Lower leg skin (tissue), 4 donors: ENCODE data around the gene SEC16A. TPM values are rescaled to one million over a fixed set of nuclear protein-coding genes. Genes with fewer than 3 reads are reported as not detected.
"Not testable (repeated sequence)": the region's sequence is repeated elsewhere in the genome, so short reads cannot be mapped to it uniquely, and the experiment has no call there.

Source experiments
- DNase-seq, 2 donors: peaks; one replicate each; pipeline ENCODE4 v3.0.0-alpha.2; 2019; ENCODE audit warnings: low spot score in 2 of 2
- H3K4me3 ChIP-seq: fragments of 200-600 bp; sonication (generic); 2 replicates; pipeline ENCODE4 v1.5.1; 2017; ENCODE audit warnings: mild to moderate bottlenecking, low read depth; ENCODE audit not compliant: poor library complexity, severe bottlenecking
- CTCF ChIP-seq, 3 donors: fragments of 450-650 bp; IDR thresholded peaks; one replicate each; pipeline ENCODE4 v1.5.1; 2016; ENCODE audit warnings: antibody characterized with exemption in 3 of 3, mild to moderate bottlenecking in 3 of 3, moderate library complexity in 2 of 3
- POLR2A ChIP-seq, 2 donors: fragments of 450-650 bp; IDR thresholded peaks; one replicate each; pipeline ENCODE4 v1.6.1; 2016 to 2017; ENCODE audit warnings: antibody characterized with exemption in 2 of 2, mild to moderate bottlenecking in 1 of 2, moderate library complexity in 1 of 2
- WGBS, 2 donors: methylation state at CpG; one replicate each; pipeline ENCODE4 v1.1.5; 2018; 5-methylcytosine and 5-hydroxymethylcytosine counted together
- intact Hi-C: fragments of 100-400 bp; cut with DNase I; formaldehyde crosslinking; loops from one replicate; pipeline ENCODE4 v1.15.0; 2023; ENCODE audit warnings: low total_unique reads
- total RNA-seq, 4 donors: library from RNA; depleted of rRNA; stranded (reverse); fragments of >200 nt; gene quantifications; one replicate each; pipeline ENCODE4 v1.1.0, GENCODE V29; 2016

The SEC16A gene
- total RNA-seq, 4 donors from 2014 or later = 58.4 to 77.8 (median 58.5) TPM

DNA sequence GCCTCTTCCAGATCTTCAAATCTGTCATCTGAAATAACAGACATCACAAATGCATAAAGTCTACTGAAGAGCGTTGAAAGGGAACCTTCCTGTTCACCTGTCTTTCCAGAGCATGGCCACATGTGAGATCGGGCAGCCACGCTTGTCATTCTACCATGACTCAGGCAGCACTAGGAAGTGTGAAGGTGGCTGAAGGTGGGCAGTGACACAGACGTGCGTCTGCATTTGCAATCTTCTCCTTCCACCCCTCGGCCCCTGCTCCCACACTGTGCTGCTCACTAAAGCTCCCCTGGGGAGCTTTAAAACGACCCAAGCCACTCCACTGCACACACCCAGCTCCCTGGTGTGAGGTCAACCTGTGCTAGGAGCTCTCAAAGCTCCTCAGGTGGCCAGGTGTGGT lies 74.9 kb downstream of the SEC16A start:
- WGBS, 2 donors = 83 to 91% methylated on average over 7 of the region's 7 CpGs
- intact Hi-C loops = no loop called here
- no peak overlapping the region for H3K4me3 ChIP-seq
- DNase-seq = no peak
- TF ChIP-seq POLR2A (IDR thresholded peaks at IDR 0.05) (no peak), CTCF (IDR thresholded peaks at IDR 0.05) (no peak)

DNA sequence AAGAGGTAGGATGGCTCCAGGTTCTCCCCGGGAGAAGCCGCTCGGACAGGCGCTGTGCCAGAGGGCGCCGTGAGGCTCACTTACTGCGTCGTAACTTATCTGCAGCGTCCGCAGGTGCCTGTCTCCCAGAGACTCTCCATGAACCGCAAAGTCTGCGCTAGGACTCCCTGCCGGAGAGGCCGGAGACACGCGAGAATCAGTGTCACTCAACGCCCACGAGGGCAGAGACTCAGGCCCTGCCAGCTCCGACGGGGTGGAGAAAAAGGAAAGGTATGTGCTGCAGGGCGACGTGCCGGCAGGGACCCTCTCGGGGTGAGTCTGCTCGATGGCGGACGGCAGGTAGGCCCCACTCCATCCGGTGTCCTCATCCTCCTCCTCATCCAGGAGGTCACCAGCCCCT lies 75.8 kb downstream of the SEC16A start:
- 88 to 93% methylated on average over 19 to 28 of the region's 28 CpGs for WGBS, 2 donors
- H3K4me3 ChIP-seq, DNase-seq, intact Hi-C loops: not testable (repeated sequence)

- H3K4me3 ChIP-seq, DNase-seq, intact Hi-C loops: not testable (repeated sequence)
- WGBS, 2 donors = 84 to 85% methylated on average over 10 of the region's 10 CpGs
Measured at GRCh38 chr9:136405904-136406303, 76.9 kb downstream of the SEC16A start.

GRCh38 chr9:136405481-136405880 lies 77.4 kb downstream of the SEC16A start:
- intact Hi-C loops = no loop called here
- no peak for DNase-seq
- 63 to 67% methylated on average over 7 of the region's 7 CpGs for whole genome bisulfite sequencing, 2 donors
- no peak for TF ChIP-seq CTCF (IDR thresholded peaks at IDR 0.05)
- TF ChIP-seq POLR2A (IDR thresholded peaks at IDR 0.05) = no peak
- H3K4me3 ChIP-seq = no peak overlapping the region

DNA sequence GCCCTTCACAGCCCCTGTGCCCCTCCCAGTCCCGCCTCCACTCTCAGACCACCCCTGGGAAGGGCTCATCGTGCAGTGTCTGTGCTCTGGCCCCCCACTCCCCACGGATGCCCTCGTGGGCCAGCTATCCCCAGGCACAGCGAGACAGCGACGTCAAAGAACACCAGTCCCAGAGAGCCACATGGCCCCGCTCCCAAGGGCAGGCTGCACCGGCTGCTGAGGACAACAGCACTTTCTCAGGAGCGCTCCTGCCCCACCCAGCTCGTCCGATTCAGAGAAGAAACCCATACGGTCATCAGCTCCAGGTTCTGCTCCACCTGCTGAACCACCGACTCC lies 78.1 kb downstream of the SEC16A start:
- DNase-seq = no peak
- intact Hi-C loops = no loop called here
- no peak overlapping the region for H3K4me3 ChIP-seq
- WGBS, 2 donors = 63 to 68% methylated on average over 14 of the region's 14 CpGs
- no peak for TF ChIP-seq CTCF (IDR thresholded peaks at IDR 0.05)
- no peak for TF ChIP-seq POLR2A (IDR thresholded peaks at IDR 0.05)

DNA sequence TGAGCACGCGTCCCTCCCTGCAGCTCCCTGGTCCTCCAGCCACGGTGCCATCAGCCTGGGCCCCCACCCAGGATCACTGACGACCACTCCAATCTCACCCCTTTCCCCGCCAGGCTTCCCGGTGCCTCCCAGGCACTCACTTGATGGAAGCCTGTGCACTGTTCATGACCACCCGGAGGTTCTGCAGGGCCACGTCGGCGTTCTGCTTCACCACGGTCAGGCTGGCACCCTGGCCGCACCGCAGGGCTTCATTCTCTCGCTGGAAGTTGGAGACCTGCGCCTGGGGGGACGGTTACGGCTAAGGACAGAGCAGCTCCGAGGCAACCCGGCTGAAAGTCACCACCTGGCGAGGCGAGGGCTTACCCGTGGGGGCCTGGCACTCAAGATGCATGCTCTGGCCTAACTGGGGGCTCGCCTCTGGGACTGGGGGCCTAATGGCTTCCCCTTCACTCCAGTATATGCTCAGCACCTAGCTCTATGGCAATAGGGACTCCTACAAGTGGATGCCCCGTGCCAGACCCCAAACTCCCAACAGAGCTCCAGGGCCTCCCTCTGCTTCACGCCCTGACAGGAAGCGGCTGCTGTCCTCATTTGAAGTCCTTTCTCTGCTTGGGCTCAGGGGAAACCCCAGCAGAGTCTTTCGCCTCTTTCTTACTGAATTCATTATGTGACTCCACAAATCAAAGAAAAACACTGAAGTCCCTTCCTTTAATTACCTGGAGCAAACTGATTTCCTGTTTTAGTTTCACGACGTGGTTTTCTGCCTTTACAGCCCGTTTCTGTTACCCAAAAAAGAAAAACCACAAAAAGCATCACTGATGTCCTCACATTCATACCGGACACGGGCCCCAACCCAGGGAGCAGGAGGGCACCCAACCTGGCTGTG lies 78.7 kb downstream of the SEC16A start:
- intact Hi-C loops = no loop called here
- no peak overlapping the region for H3K4me3 ChIP-seq
- WGBS, 2 donors = 82 to 83% methylated on average over 29 to 32 of the region's 32 CpGs
- DNase-seq = no peak
- no peak for TF ChIP-seq CTCF (IDR thresholded peaks at IDR 0.05)
- TF ChIP-seq POLR2A (IDR thresholded peaks at IDR 0.05) = no peak

- WGBS, 2 donors = 82 to 90% methylated on average over 5 of the region's 5 CpGs
- TF ChIP-seq POLR2A (IDR thresholded peaks at IDR 0.05) (no peak), CTCF (IDR thresholded peaks at IDR 0.05) (no peak)
- H3K4me3 ChIP-seq = no peak overlapping the region
- DNase-seq = no peak
- intact Hi-C loops = no loop called here
Measured at GRCh38 chr9:136403538-136403914, 79.3 kb downstream of the SEC16A start.
